HUES6 (cell line): ENCODE measurements around the gene IFITM5.
A peak's percentile ranks its signal among the peaks of the same experiment; 100 is the strongest.
"Not testable (repeated sequence)": the region's sequence is repeated elsewhere in the genome, so short reads cannot be mapped to it uniquely, and the experiment has no call there.

Experiments used
- H3K27ac ChIP-seq: 2 replicates; pipeline ENCODE4 v1.7.0; 2013; ENCODE audit warnings: low read depth, mild to moderate bottlenecking, low read length, inconsistent platforms
- H3K27me3 ChIP-seq: 2 replicates; pipeline ENCODE4 v1.6.1; 2013; ENCODE audit warnings: low read length; ENCODE audit not compliant: control insufficient read depth, insufficient read depth
- H3K36me3 ChIP-seq: 2 replicates; pipeline ENCODE4 v1.6.1; 2013; ENCODE audit warnings: low read length; ENCODE audit not compliant: control insufficient read depth, insufficient read depth
- H3K4me1 ChIP-seq: 2 replicates; pipeline ENCODE4 v1.6.1; 2013; ENCODE audit warnings: low read length; ENCODE audit not compliant: control insufficient read depth, insufficient read depth
- H3K4me3 ChIP-seq: 2 replicates; pipeline ENCODE4 v1.5.1; 2013; ENCODE audit warnings: low read depth, low read length
- H3K9ac ChIP-seq: one replicate; pipeline ENCODE4 v1.6.1; 2013; ENCODE audit warnings: mild to moderate bottlenecking, low read length
- H3K9me3 ChIP-seq: 2 replicates; pipeline ENCODE4 v1.6.1; 2013; ENCODE audit warnings: low read depth, low read length; ENCODE audit not compliant: control insufficient read depth, insufficient read depth

IFITM5 gene

GRCh38 chr11:309979-310572 is 10.8 kb upstream of the IFITM5 start:
- H3K9me3 ChIP-seq, H3K27ac ChIP-seq, H3K27me3 ChIP-seq, H3K36me3 ChIP-seq: not testable (repeated sequence)
- Histone ChIP-seq H3K9ac (peak overlapping the region; percentile 63), H3K4me1 (peaks cover 63% of the 10 kb centered on the region), H3K4me3 (peak overlapping the region; percentile 47; the same call in 1 of the 2 replicates)

GRCh38 chr11:308740-309665 is 9.7 kb upstream of the IFITM5 start:
- peak overlapping the region; percentile 14 for H3K9ac ChIP-seq
- peaks cover 68% of the 10 kb centered on the region for H3K4me1 ChIP-seq
- H3K27ac ChIP-seq, H3K27me3 ChIP-seq, H3K9me3 ChIP-seq, H3K36me3 ChIP-seq: not testable (repeated sequence)
- peak overlapping the region; percentile 41 for H3K4me3 ChIP-seq

- Histone ChIP-seq H3K9ac (peak within 1 kb of the TSS; percentile 20), H3K4me3 (peak within 1 kb of the TSS; percentile 49), H3K4me1 (peaks cover 62% of the 10 kb centered on the region)
- H3K36me3 ChIP-seq, H3K9me3 ChIP-seq, H3K27ac ChIP-seq, H3K27me3 ChIP-seq: not testable (repeated sequence)
Measured at GRCh38 chr11:307766-308708, 8.7 kb upstream of the IFITM5 start, which contains the start of gene IFITM2. Gene IFITM2, plus strand, starts transcription at chr11:307816. Its CDS starts 377 bp downstream, at chr11:308193.

GRCh38 chr11:306645-307371 is 7.5 kb upstream of the IFITM5 start:
- H3K9ac ChIP-seq, result no peak overlapping the region
- H3K4me3 ChIP-seq, result no peak overlapping the region
- peaks cover 50% of the 10 kb centered on the region for H3K4me1 ChIP-seq
- no peak overlapping the region for H3K27ac ChIP-seq
- no peaks in the 10 kb centered on the region for H3K36me3 ChIP-seq
- H3K9me3 ChIP-seq, result no peaks in the 10 kb centered on the region
- no peaks in the 10 kb centered on the region for H3K27me3 ChIP-seq

- no peaks in the 10 kb centered on the region for H3K27me3 ChIP-seq
- no peak overlapping the region for H3K4me3 ChIP-seq
- peaks cover 51% of the 10 kb centered on the region for H3K4me1 ChIP-seq
- no peaks in the 10 kb centered on the region for H3K36me3 ChIP-seq
- H3K27ac ChIP-seq, result peak overlapping the region; percentile 52; the same call in 1 of the 2 replicates
- no peak overlapping the region for H3K9ac ChIP-seq
- no peaks in the 10 kb centered on the region for H3K9me3 ChIP-seq
Measured at GRCh38 chr11:305844-306211, 6.5 kb upstream of the IFITM5 start.

GRCh38 chr11:304915-305843 is 5.9 kb upstream of the IFITM5 start:
- Histone ChIP-seq H3K36me3 (no peaks in the 10 kb centered on the region), H3K9me3 (no peaks in the 10 kb centered on the region), H3K4me3 (peak overlapping the region; percentile 25; the same call in 1 of the 2 replicates), H3K27me3 (no peaks in the 10 kb centered on the region), H3K4me1 (peaks cover 57% of the 10 kb centered on the region), H3K27ac (peak overlapping the region; percentile 52; the same call in 1 of the 2 replicates), H3K9ac (no peak overlapping the region)

GRCh38 chr11:304061-304506 is 4.8 kb upstream of the IFITM5 start:
- Histone ChIP-seq H3K9ac (no peak overlapping the region), H3K9me3 (no peaks in the 10 kb centered on the region), H3K4me1 (peaks cover 53% of the 10 kb centered on the region), H3K36me3 (no peaks in the 10 kb centered on the region), H3K27me3 (no peaks in the 10 kb centered on the region), H3K4me3 (no peak overlapping the region), H3K27ac (peak overlapping the region; percentile 17; the same call in 1 of the 2 replicates)

- no peaks in the 10 kb centered on the region for H3K27me3 ChIP-seq
- H3K9ac ChIP-seq, result no peak overlapping the region
- no peaks in the 10 kb centered on the region for H3K36me3 ChIP-seq
- no peaks in the 10 kb centered on the region for H3K9me3 ChIP-seq
- no peak overlapping the region for H3K27ac ChIP-seq
- H3K4me3 ChIP-seq, result no peak overlapping the region
- H3K4me1 ChIP-seq, result peaks cover 51% of the 10 kb centered on the region
Measured at GRCh38 chr11:303363-303762, 4.0 kb upstream of the IFITM5 start.

GRCh38 chr11:299951-300735 is 817 bp upstream of the IFITM5 start:
- no peaks in the 10 kb centered on the region for H3K27me3 ChIP-seq
- H3K4me1 ChIP-seq, result peaks cover 30% of the 10 kb centered on the region
- 0 out of 2 replicates have a peak, but pooled peaks cover 5% of the 10 kb centered on the region for H3K36me3 ChIP-seq
- H3K4me3 ChIP-seq, result no peak overlapping the region
- H3K9ac ChIP-seq, result no peak overlapping the region
- H3K9me3 ChIP-seq, result no peaks in the 10 kb centered on the region
- H3K27ac ChIP-seq, result no peak overlapping the region
